ENCODE measurements around the gene RNF144A. TPM values are rescaled to one million over a fixed set of nuclear protein-coding genes. Genes with fewer than 3 reads are reported as not detected.

Gene RNF144A
- total RNA-seq, 1 donor from 2014 or later = 1.8 TPM

DNA sequence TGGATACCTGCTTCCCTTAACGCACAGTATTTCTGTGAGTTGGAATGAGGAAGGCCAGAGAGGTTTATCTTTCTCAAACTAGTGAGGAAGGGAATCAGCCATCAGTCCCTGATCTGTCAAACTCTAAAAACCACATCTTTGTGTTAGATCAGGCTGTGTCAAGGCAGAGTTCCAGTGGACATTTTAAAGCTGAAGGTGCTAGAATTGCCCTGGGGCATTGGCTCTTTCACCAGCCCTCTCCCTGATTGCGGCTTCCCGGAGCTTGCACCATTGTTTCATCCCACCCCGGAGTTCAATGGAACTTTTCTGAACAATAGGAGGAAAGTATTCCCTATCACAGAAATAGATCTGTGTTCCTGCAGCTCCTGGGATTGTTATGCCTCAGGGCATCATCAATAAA is 110.2 kb downstream of the RNF144A start:
- H3K27me3 ChIP-seq = no peaks in the 10 kb centered on the region
- no peak overlapping the region for H3K27ac ChIP-seq
- peaks cover 3 to 6% of the 10 kb centered on the region in 2 donors for H3K36me3 ChIP-seq
- TF ChIP-seq, protein P1, sequence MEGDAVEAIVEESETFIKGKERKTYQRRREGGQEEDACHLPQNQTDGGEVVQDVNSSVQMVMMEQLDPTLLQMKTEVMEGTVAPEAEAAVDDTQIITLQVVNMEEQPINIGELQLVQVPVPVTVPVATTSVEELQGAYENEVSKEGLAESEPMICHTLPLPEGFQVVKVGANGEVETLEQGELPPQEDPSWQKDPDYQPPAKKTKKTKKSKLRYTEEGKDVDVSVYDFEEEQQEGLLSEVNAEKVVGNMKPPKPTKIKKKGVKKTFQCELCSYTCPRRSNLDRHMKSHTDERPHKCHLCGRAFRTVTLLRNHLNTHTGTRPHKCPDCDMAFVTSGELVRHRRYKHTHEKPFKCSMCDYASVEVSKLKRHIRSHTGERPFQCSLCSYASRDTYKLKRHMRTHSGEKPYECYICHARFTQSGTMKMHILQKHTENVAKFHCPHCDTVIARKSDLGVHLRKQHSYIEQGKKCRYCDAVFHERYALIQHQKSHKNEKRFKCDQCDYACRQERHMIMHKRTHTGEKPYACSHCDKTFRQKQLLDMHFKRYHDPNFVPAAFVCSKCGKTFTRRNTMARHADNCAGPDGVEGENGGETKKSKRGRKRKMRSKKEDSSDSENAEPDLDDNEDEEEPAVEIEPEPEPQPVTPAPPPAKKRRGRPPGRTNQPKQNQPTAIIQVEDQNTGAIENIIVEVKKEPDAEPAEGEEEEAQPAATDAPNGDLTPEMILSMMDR (IDR thresholded peaks at IDR 0.05) = no peak
- DNase-seq (ENCODE audit: low spot score in 2 of 2) = no peak
- no peaks in the 10 kb centered on the region for H3K4me1 ChIP-seq
- intact Hi-C loops (cut with DNase I) = no loop called here
- H3K9me3 ChIP-seq = no peaks in the 10 kb centered on the region
- H3K4me3 ChIP-seq = no peak overlapping the region

DNA sequence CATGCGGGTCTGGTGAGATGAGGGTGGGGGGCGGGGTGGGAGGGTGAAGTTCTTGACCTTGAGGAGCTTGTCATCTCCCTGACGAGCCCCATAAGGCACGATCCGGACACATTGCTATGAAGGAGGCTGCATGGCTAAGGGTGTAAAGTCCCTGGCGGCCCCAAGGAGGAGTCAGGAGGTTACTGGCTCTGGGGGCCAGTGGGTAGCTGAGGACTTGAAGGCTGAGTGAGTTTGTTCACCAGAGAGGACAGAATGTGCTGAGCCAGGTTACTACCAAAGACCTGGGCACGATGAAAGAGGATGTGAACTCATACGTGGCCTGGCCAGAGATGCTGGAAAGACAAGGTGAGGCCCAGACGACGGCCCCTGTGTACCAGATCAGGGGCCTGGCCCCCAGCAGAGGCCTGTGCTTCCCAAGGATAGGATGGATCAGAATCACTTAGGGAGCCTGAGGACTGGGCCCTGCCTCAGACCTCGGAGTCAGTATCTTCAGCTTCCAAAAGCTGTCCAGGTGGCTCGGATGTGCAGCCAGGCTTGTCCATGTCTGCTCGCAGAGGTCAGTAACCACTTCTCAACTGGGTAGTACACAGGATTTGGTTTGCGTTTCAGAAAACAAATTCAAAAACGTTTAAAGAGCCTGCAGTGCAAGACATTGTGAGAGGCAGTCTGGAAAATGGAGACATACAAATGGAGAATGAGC is 110.9 kb downstream of the RNF144A start:
- Histone ChIP-seq H3K4me1 (no peaks in the 10 kb centered on the region), H3K36me3 (peaks cover 6 to 7% of the 10 kb centered on the region in 2 donors)
- intact Hi-C loops (cut with DNase I) = no loop called here

DNA sequence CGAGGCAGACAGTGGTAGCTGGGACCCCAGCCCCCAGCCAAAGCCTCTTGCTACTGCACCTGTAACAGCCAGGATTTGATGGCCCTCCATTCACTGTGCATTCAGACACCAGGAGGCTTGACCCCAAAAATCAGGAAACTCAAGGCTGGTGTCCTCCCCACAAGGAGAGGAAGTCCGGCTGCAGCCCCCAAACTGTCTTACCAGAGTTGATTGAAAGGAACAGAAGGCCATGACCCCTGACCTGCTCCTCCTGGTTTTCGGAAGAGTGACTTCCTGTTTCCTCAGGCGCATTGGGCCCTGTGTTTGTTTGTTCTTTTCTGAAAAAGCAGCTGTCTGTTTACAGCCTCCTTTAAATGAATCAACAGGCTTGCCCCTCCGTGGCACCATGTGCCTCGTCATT is 111.6 kb downstream of the RNF144A start:
- no peak overlapping the region for H3K27ac ChIP-seq
- no peaks in the 10 kb centered on the region for H3K27me3 ChIP-seq
- no peaks in the 10 kb centered on the region for H3K4me1 ChIP-seq
- TF ChIP-seq, protein P1 (IDR thresholded peaks at IDR 0.05) = no peak
- DNase-seq (ENCODE audit: low spot score in 2 of 2) = no peak
- intact Hi-C loops (cut with DNase I) = no loop called here
- peaks cover 6 to 7% of the 10 kb centered on the region in 2 donors for H3K36me3 ChIP-seq
- H3K9me3 ChIP-seq = no peaks in the 10 kb centered on the region
- H3K4me3 ChIP-seq = no peak overlapping the region

More for the DNA sequence above, 110.9 kb downstream of the RNF144A start:
- Histone ChIP-seq H3K9me3 (no peaks in the 10 kb centered on the region), H3K4me3 (no peak overlapping the region), H3K27me3 (no peaks in the 10 kb centered on the region), H3K27ac (no peak overlapping the region)
- TF ChIP-seq, protein P1 (IDR thresholded peaks at IDR 0.05) = no peak
- no peak for DNase-seq (ENCODE audit: low spot score in 2 of 2)

DNA sequence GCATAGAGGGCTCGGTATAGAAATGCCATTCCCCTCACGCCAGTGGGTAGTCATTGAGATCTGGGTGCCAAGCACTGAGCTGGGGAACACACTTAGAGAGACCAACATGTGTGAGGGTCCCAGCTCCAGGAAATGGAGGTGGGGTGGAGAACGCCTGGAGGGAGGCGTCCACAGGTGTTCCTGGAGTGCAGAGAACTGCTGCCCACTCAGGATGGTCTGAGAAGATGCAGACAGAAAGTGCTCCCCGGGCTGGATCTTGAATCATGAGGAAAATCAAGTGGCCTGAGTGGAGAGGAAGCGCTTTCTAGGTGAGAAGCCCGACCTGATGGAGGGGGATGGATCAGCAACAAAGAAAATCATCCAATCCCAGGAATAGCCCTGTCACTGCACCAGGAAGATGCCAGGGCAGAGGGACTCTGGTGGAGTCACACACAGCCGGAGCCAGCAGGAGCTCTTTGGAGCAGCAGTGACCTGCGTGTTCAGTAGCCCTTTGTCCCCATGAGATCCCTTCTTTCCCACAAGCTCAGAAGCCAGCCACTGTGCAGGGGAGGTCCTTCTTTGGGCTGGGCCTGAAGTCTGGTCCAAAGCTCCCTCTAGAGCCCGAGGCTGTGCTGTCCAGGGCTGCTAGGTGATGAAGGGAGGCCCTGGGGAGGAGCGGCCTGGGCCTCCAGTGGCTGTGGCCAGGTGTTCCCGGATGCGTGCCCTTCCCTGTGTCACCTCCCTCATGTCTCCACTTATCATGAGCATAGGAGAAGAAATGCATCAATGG is 112.3 kb downstream of the RNF144A start:
- intact Hi-C loops (cut with DNase I) = no loop called here

DNA sequence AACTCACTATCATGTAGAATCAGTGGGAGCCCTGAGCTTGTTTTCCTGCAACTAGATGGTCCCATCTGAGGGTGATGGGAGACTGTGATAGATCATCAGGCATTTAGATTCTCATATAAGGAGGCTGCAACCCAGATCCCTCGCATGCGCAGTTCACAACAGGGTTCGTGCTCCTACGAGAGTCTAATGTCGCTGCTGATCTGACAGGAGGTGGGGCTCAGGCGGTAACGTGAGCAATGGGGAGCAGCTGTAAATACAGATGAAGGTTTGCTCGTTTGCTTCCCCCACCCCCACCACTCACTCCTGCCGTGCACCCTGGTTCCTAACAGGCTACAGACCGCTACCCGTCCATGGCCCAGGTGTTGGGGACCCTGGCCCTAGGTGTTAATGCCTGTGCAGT is 113.6 kb downstream of the RNF144A start:
- Histone ChIP-seq H3K4me1 (no peaks in the 10 kb centered on the region), H3K27ac (no peak overlapping the region), H3K9me3 (no peaks in the 10 kb centered on the region), H3K4me3 (no peak overlapping the region), H3K27me3 (no peaks in the 10 kb centered on the region), H3K36me3 (peaks cover 6 to 7% of the 10 kb centered on the region in 2 donors)
- intact Hi-C loops (cut with DNase I) = no loop called here
- TF ChIP-seq, protein P1 (IDR thresholded peaks at IDR 0.05) = no peak
- no peak for DNase-seq (ENCODE audit: low spot score in 2 of 2)

More for the DNA sequence above, 112.3 kb downstream of the RNF144A start:
- Histone ChIP-seq H3K27ac (no peak overlapping the region), H3K9me3 (no peaks in the 10 kb centered on the region), H3K27me3 (no peaks in the 10 kb centered on the region), H3K4me1 (no peaks in the 10 kb centered on the region), H3K4me3 (no peak overlapping the region), H3K36me3 (peaks cover 6 to 7% of the 10 kb centered on the region in 2 donors)
- TF ChIP-seq, protein P1 (IDR thresholded peaks at IDR 0.05) = no peak
- DNase-seq (ENCODE audit: low spot score in 2 of 2) = no peak

Data from ascending aorta (tissue), 2 donors.